Muscle of arm (tissue), 14 donors: ENCODE measurements around the gene GSTM1. TPM values are rescaled to one million over a fixed set of nuclear protein-coding genes. Genes with fewer than 3 reads are reported as not detected.
A peak's percentile ranks its signal among the peaks of the same experiment; 100 is the strongest.

ENCODE experiments used
- DNase-seq: peaks from one replicate; pipeline ENCODE4 v3.0.0-alpha.2; 2013
- long read RNA-seq, 11 donors: transcript quantifications; one replicate each; lab custom pipeline, GENCODE V29; 2026
- polyA plus RNA-seq, 12 donors: library from polyadenylated mRNA; unstranded; fragments of 120-200 nt; gene quantifications; one replicate each; pipeline ENCODE4 v1.2.1, GENCODE V29; 2013; ENCODE audit not compliant: insufficient read length in 12 of 12

The GSTM1 gene
- polyA plus RNA-seq = 10 to 100 TPM in 6 of 12 donors, 1 to 10 TPM in 2, under 1 TPM in 3, not detected in 1; 0.39 to 89.9 (median 48.3) TPM
- long read RNA-seq, donor 1, transcript GSTM1-201 (8 exons, 1,161 nt) = major isoform, 39 of 53 reads
- long read RNA-seq, donor 1, partial matches to known transcripts = 10 of 53 reads
- long read RNA-seq, donor 1, other reads (novel, unspliced or antisense) = 0 of 53 reads
- long read RNA-seq, donor 2 = 0 reads
- long read RNA-seq, donor 3 = 0 reads
- long read RNA-seq, donor 4 = 0 reads
- long read RNA-seq, donor 5, transcript GSTM1-201 (8 exons, 1,161 nt) = major isoform, 19 of 27 reads
- long read RNA-seq, donor 5, partial matches to known transcripts = 5 of 27 reads
- long read RNA-seq, donor 5, other reads (novel, unspliced or antisense) = 0 of 27 reads
- long read RNA-seq, donor 6, partial matches to known transcripts = 0 of 5 reads
- long read RNA-seq, donor 6, other reads (novel, unspliced or antisense) = 0 of 5 reads
- long read RNA-seq, donor 7, partial matches to known transcripts = 0 of 3 reads
- long read RNA-seq, donor 7, other reads (novel, unspliced or antisense) = 0 of 3 reads
- long read RNA-seq, donor 8, transcript GSTM1-201 (8 exons, 1,161 nt) = major isoform, 37 of 96 reads
- long read RNA-seq, donor 8, partial matches to known transcripts = 10 of 96 reads
- long read RNA-seq, donor 8, other reads (novel, unspliced or antisense) = 49 of 96 reads
- long read RNA-seq, donor 9 = 0 reads
- long read RNA-seq, donor 10 = 0 reads
- long read RNA-seq, donor 11 = 0 reads

- DNase-seq = no peak
Measured at GRCh38 chr1:109687641-109688499, at the start of gene GSTM1. TSS of gene GSTM1 (plus strand) at chr1:109687817. CDS start at chr1:109687874, 57 bp downstream.

- DNase-seq = no peak
Measured at GRCh38 chr1:109639063-109639840, 48.4 kb upstream of the GSTM1 start.

DNA sequence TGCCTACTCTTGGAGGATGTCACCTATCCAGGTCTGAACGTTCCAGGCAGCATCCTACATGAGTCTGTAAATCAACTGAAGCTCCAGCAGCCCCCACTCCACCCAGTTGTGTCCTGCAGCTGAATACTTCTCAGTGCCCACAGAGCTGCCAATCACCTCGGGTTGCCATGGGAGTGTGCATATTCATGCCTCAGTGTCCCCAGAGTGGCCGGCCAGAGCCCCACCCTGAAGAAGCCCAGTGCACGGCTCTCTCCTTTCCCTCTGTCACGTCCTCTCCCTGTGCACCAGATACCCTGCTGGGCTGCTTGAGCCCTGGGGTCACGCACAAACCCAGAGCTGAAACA is 47.8 kb upstream of the GSTM1 start:
- no peak for DNase-seq

DNA sequence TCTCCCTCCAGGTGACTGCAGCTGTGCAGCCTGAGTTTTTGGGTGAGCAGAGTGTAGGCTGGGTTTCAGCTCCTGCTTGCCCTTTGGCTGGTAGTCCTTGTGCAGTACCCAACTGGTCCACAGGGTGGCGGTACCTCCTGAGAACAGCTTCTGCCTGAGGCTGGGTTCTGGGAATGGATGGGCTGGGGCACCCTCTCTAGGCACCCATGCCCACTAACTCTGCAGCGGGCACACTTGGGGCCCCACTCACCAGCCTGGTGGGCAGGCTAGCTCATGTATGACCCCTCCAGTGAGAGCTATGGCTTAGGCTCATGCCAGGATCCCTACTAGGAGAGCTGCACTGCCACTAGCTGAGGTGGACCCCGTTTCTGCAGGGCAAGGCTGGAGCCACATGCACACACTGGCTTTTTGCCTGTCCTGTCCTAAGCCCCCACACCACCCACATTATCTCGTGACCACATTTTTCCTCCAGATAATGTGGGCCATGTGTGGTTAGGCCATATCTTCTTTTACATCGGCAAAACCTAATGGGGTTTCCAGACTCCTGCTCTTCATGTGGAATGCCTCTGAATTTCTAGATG is 47.2 kb upstream of the GSTM1 start:
- peak; percentile 64 for DNase-seq

DNA sequence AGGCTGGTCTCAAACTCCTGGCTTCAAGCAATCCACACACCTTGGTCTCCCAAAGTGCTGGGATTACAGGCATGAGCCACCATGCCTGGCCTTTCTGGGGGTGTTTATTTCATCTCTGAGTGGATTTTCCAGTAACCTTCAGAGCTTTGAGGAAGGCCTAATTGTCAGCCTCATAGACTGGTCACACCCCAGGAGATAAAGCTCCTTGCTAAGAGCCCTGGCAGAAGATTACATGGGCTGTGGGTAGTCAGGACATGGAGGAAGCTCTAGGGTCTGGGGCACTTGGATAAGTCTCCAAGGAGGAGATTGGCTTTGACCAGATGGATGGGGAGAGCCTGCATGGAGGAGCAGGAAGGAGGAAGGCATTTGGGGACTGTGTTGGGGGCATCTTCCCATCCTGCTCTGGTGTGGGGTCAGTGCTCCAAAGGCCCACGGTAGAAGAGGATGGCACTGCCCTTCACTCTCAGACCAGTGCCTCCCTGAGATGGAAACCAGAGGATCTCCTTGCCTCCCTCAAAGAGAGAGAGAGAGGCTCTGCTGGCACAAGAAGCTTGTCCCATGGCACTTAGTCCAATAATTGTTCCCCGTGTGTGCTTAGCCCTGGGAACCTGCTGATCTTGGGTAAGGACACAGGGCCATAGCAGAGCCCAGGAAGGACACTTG is 46.4 kb upstream of the GSTM1 start:
- no peak for DNase-seq

DNA sequence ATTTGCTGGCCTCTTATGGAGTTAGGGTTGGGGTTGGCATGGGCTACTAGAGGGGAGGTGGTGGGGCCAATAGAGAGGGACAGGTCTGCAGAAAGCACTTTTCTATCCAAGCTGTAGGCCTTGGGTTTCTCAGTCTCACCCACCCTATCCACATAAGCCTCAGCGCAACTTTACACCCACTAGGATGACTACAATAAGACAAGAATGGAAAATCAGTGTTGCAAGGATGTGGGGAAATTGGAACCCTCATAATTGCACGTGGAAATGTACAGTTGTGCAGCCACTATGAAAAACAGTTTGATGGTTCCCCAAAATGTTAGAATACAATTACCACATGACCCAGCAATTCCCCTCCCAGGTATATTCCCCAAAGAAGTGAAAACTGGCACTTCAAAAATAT is 45.8 kb upstream of the GSTM1 start:
- no peak for DNase-seq

DNA sequence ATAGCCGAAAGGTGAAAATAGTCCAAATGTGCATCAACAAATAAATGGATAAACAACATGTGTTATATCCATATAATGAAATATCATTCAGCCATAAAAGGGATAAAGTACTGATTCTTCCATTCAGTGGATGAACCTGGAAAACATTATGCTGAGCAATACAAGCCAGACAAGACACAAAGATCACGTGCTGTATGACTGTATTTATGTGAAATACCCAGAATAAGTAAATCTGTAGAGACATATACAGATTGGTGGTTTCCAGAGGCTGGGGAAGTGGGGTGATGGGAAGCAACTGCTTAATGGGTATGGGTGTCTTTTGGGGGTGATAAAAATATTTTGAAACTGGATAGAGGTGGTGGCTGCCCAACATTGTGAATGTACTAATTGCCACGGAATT is 45.0 kb upstream of the GSTM1 start:
- no peak for DNase-seq

GRCh38 chr1:109643385-109644230 is 44.0 kb upstream of the GSTM1 start:
- DNase-seq = peak; percentile 62

DNA sequence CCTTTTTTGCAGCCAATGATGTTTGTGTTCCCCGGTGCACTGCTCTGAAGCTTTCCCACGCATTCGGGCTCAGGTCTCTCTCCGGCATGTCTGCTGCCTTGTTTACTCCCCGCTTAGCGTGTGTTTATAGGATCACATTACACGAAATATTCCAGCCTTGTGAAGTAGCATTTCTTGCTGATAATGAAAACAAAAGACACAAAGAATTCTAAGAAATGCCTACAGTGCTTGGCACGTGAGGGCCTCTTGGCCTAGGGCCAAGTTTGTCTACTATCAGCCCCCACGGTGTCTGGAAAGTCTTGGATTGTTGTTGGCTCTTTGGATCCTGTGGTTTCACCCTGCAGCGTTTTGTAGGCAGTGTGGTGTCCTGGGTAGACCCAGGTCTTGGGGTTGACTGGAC is 42.9 kb upstream of the GSTM1 start:
- DNase-seq = no peak

DNA sequence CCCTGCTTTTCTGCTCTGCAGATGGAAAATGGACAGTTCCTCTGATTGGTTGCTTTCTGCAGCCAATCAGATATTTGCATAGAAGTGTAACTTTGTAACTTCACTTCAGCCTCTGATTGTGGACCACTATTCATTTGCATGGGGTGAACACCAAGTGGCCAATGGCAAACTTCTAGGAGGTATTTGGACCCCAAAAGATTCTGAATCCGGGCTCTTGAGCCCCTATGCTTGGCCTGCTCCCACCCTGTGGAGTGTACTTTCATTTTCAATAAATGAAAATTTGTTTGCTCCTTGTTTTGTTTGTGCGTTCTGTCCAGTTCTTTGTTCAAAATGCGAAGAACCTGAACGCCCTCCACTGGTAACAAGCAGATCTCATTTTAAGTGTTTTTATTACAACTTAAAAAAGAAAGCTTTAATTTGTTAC is 38.1 kb upstream of the GSTM1 start:
- peak; percentile 71 for DNase-seq

DNA sequence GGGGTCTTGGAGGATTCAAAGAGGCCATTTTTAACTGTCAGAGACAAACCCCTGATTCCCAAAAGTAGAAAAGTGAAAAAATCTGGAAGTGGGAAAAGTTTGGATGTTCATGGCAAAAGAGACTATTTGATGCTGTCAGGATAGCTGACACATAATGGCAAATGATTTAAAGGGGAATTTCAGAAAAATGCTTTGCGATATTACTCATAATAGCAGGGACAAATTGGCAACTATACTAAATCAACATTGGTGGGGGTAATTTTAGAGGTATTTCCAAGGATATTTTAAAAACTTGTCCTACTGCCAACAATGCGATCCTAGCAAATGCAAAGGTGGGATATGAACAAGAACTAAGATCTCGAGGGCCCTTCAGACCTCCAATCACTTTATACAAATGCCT is 37.0 kb upstream of the GSTM1 start:
- no peak for DNase-seq

DNA sequence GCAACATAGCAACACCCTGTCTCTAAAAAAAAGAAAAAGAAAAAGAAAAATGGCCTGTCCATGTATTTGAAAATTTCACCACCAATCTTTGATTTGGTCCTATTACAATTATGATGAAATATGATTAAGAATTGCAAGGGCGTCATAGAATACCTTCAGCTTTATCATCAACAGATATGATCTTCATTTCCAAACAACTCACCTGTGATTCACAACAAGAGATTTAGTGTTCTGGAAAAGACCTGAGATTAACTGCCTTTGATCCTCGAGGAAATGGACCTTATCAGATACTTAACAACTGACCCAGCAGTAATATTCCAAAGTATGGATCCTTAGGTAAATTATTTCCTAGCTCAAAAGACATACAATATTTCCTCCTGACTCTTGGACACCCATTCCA is 35.2 kb upstream of the GSTM1 start:
- no peak for DNase-seq

DNA sequence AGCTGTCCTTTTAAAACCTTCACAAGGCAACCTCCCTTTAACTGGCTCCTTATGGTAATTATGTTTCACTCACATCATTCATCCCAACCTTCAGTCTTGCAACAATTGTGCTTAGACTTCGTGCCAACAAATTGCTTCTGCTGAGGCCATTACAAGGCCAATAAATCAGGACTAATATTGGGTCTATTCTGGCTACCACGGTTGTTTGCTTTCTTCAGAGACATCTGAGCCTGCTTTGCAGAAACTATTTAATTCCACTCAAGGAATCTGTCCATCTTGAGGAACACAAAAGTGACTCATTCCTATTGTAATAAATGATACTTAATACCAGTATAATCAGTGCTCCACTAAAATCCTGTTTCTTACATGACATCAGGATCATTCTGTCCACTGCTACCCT is 34.3 kb upstream of the GSTM1 start:
- no peak for DNase-seq

DNA sequence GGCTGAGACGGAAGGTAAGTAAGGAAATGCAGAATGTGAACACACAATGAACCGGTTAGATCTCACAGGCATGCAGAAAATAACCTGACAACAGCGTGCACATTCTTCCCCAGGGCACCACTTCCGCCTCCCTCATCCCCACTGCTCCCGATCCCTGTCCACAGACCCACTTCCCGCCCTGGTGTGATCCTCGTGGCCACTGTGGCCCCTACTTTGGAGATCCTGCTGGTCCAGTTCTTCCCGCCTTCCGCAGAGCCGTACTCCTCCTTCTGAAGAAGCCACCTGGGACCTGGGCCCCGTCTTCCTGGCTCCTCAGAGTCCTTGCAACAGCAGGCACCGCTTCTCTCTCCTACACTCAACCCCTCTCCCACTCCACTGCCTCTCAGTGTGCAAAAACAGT is 33.1 kb upstream of the GSTM1 start:
- no peak for DNase-seq

GRCh38 chr1:109655615-109656519 is 31.8 kb upstream of the GSTM1 start, which contains the start of gene GSTM4:
TSS of gene GSTM4 (plus strand) at chr1:109656099. CDS start at chr1:109656390, 291 bp downstream.
- DNase-seq = peak; percentile 81

DNA sequence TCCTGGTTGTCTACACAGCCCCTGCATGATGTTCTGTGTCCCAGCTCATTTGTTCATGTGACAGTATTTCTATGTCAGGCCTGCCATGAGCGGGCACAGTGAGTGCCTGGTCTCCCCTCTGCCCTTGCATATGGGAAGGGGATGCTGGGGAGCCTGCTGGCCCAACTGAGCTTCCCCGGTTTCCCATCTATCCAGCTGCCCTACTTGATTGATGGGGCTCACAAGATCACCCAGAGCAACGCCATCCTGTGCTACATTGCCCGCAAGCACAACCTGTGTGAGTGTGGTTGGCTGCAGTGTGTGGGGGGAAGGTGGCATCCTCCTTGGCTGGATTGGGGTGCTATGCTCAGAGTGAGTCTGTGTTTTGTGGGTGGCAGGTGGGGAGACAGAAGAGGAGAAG is 30.2 kb upstream of the GSTM1 start:
- DNase-seq = no peak

- DNase-seq = no peak
Measured at GRCh38 chr1:109657970-109658369, 29.6 kb upstream of the GSTM1 start.

GRCh38 chr1:109658533-109659042 is 29.0 kb upstream of the GSTM1 start:
- no peak for DNase-seq
